SJCRH30 (cell line): ENCODE data around the gene HNRNPA2B1. TPM values are rescaled to one million over a fixed set of nuclear protein-coding genes. Genes with fewer than 3 reads are reported as not detected.
"Not testable (repeated sequence)": the region's sequence is repeated elsewhere in the genome, so short reads cannot be mapped to it uniquely, and the experiment has no call there.

Experiments used
- DNase-seq, 2 experiments: peaks; one replicate each; pipeline ENCODE4 v3.0.0-alpha.2; 2015 to 2020
- H3K27ac ChIP-seq: fragments of 250-450 bp; sonication (Bioruptor Pico); 2 replicates; pipeline ENCODE4 v1.5.1; 2020; ENCODE audit warnings: mild to moderate bottlenecking, moderate library complexity
- H3K27me3 ChIP-seq: fragments of 250-450 bp; sonication (Bioruptor Pico); 2 replicates; pipeline ENCODE4 v1.5.1; 2020; ENCODE audit warnings: mild to moderate bottlenecking, moderate library complexity
- H3K36me3 ChIP-seq: fragments of 250-450 bp; sonication (Bioruptor Pico); 2 replicates; pipeline ENCODE4 v1.5.1; 2020; ENCODE audit warnings: mild to moderate bottlenecking, moderate library complexity
- H3K4me1 ChIP-seq: fragments of 250-450 bp; sonication (Bioruptor Pico); 2 replicates; pipeline ENCODE4 v1.5.1; 2020; ENCODE audit warnings: mild to moderate bottlenecking, moderate library complexity
- H3K4me3 ChIP-seq: fragments of 250-450 bp; sonication (Bioruptor Pico); 2 replicates; pipeline ENCODE4 v1.5.1; 2020; ENCODE audit warnings: mild to moderate bottlenecking, moderate library complexity
- H3K9me3 ChIP-seq: fragments of 250-450 bp; sonication (Bioruptor Pico); replicated peaks from 2 replicates; pipeline ENCODE4 v1.5.1; 2020; ENCODE audit warnings: mild to moderate bottlenecking, moderate library complexity
- total RNA-seq: library from RNA; depleted of rRNA; stranded (reverse); fragments of >200 nt; shearing (Covaris generic); gene quantifications from 2 replicates; pipeline ENCODE4 v1.2.3, GENCODE V29; 2014

The HNRNPA2B1 gene
- total RNA-seq, 1 experiment from 2014 or later = 863 TPM

- DNase-seq = no peak
- Histone ChIP-seq H3K9me3 (no peaks in the 10 kb centered on the region), H3K27me3 (no peaks in the 10 kb centered on the region), H3K36me3 (no peaks in the 10 kb centered on the region), H3K4me3 (no peak overlapping the region), H3K4me1 (peaks cover 13% of the 10 kb centered on the region), H3K27ac (no peak overlapping the region)
Measured at GRCh38 chr7:26153823-26154783, 46.4 kb downstream of the HNRNPA2B1 start.

GRCh38 chr7:26153241-26153822 is 47.2 kb downstream of the HNRNPA2B1 start:
- no peaks in the 10 kb centered on the region for H3K36me3 ChIP-seq
- H3K27me3 ChIP-seq = no peaks in the 10 kb centered on the region
- H3K4me1 ChIP-seq = peaks cover 13% of the 10 kb centered on the region
- H3K9me3 ChIP-seq = no peaks in the 10 kb centered on the region
- H3K27ac ChIP-seq = no peak overlapping the region
- H3K4me3 ChIP-seq = no peak overlapping the region
- no peak for DNase-seq

- not testable (repeated sequence) for H3K4me3 ChIP-seq, H3K27ac ChIP-seq, H3K36me3 ChIP-seq, DNase-seq, H3K9me3 ChIP-seq, H3K27me3 ChIP-seq
- H3K4me1 ChIP-seq = peaks cover 13% of the 10 kb centered on the region
Measured at GRCh38 chr7:26152782-26153240, 47.7 kb downstream of the HNRNPA2B1 start.

- no peak for DNase-seq
- H3K9me3 ChIP-seq = no peaks in the 10 kb centered on the region
- H3K27ac ChIP-seq = no peak within 1 kb of the TSS
- peaks cover 13% of the 10 kb centered on the region for H3K4me1 ChIP-seq
- no peaks in the 10 kb centered on the region for H3K27me3 ChIP-seq
- H3K36me3 ChIP-seq = no peaks in the 10 kb centered on the region
- no peak within 1 kb of the TSS for H3K4me3 ChIP-seq
Measured at GRCh38 chr7:26151953-26152781, 48.4 kb downstream of the HNRNPA2B1 start, which contains the start of gene NFE2L3. TSS of gene NFE2L3 (plus strand) at chr7:26152198. CDS start at chr7:26152499, 301 bp downstream.

- no peak for DNase-seq
- no peak overlapping the region for H3K4me3 ChIP-seq
- H3K27ac ChIP-seq = no peak overlapping the region
- no peaks in the 10 kb centered on the region for H3K36me3 ChIP-seq
- H3K27me3 ChIP-seq = no peaks in the 10 kb centered on the region
- H3K4me1 ChIP-seq = peaks cover 9% of the 10 kb centered on the region
- no peaks in the 10 kb centered on the region for H3K9me3 ChIP-seq
Measured at GRCh38 chr7:26151650-26151952, 48.9 kb downstream of the HNRNPA2B1 start.

- DNase-seq = no peak
Measured at GRCh38 chr7:26151096-26151495, 49.5 kb downstream of the HNRNPA2B1 start.

GRCh38 chr7:26149391-26149977 is 51.1 kb downstream of the HNRNPA2B1 start:
- no peaks in the 10 kb centered on the region for H3K4me1 ChIP-seq
- no peaks in the 10 kb centered on the region; the same call in 1 of the 2 replicates for H3K9me3 ChIP-seq
- no peak overlapping the region for H3K4me3 ChIP-seq
- no peaks in the 10 kb centered on the region for H3K27me3 ChIP-seq
- H3K27ac ChIP-seq = no peak overlapping the region
- no peak for DNase-seq
- no peaks in the 10 kb centered on the region for H3K36me3 ChIP-seq

More at GRCh38 chr7:26151096-26151495, 49.5 kb downstream of the HNRNPA2B1 start:
- H3K27ac ChIP-seq = no peak overlapping the region
- H3K4me1 ChIP-seq = peaks cover 7% of the 10 kb centered on the region
- H3K36me3 ChIP-seq = no peaks in the 10 kb centered on the region
- H3K27me3 ChIP-seq = no peaks in the 10 kb centered on the region
- H3K9me3 ChIP-seq = no peaks in the 10 kb centered on the region; the same call in 1 of the 2 replicates
- H3K4me3 ChIP-seq = no peak overlapping the region

GRCh38 chr7:26148307-26148700 is 52.2 kb downstream of the HNRNPA2B1 start:
- not testable (repeated sequence) for DNase-seq, H3K27me3 ChIP-seq, H3K4me3 ChIP-seq, H3K4me1 ChIP-seq, H3K9me3 ChIP-seq, H3K36me3 ChIP-seq, H3K27ac ChIP-seq

- not testable (repeated sequence) for H3K27me3 ChIP-seq, H3K27ac ChIP-seq, H3K36me3 ChIP-seq, DNase-seq, H3K4me1 ChIP-seq, H3K9me3 ChIP-seq, H3K4me3 ChIP-seq
Measured at GRCh38 chr7:26147646-26148306, 52.8 kb downstream of the HNRNPA2B1 start.

- H3K27me3 ChIP-seq = no peaks in the 10 kb centered on the region
- H3K36me3 ChIP-seq = no peaks in the 10 kb centered on the region
- DNase-seq = no peak
- H3K4me1 ChIP-seq = no peaks in the 10 kb centered on the region
- H3K9me3 ChIP-seq = no peaks in the 10 kb centered on the region; the same call in 1 of the 2 replicates
- H3K27ac ChIP-seq = no peak overlapping the region
- H3K4me3 ChIP-seq = no peak overlapping the region
Measured at GRCh38 chr7:26147030-26147429, 53.5 kb downstream of the HNRNPA2B1 start.

GRCh38 chr7:26145238-26145637 is 55.3 kb downstream of the HNRNPA2B1 start:
- H3K36me3 ChIP-seq = no peaks in the 10 kb centered on the region
- no peak overlapping the region for H3K27ac ChIP-seq
- H3K9me3 ChIP-seq = no peaks in the 10 kb centered on the region; the same call in 1 of the 2 replicates
- H3K4me1 ChIP-seq = no peaks in the 10 kb centered on the region
- H3K27me3 ChIP-seq = no peaks in the 10 kb centered on the region
- no peak overlapping the region for H3K4me3 ChIP-seq
- DNase-seq = no peak

- no peak overlapping the region for H3K4me3 ChIP-seq
- H3K9me3 ChIP-seq = no peaks in the 10 kb centered on the region; the same call in 1 of the 2 replicates
- no peaks in the 10 kb centered on the region for H3K36me3 ChIP-seq
- H3K27me3 ChIP-seq = no peaks in the 10 kb centered on the region
- H3K4me1 ChIP-seq = no peaks in the 10 kb centered on the region
- H3K27ac ChIP-seq = no peak overlapping the region
- no peak for DNase-seq
Measured at GRCh38 chr7:26144184-26145080, 56.1 kb downstream of the HNRNPA2B1 start.
